SK-N-SH (cell line): Measurements from ENCODE around the gene MPPE1. TPM values are rescaled to one million over a fixed set of nuclear protein-coding genes. Genes with fewer than 3 reads are reported as not detected.

Experiments
- CTCF ChIA-PET: fragments of 300-600, 350-600 bp; formaldehyde crosslinking; extraction: SDS; loops from one replicate; lab custom pipeline; 2021; lab: Yijun Ruan, JAX
- POLR2A ChIA-PET: fragments of 350-600 bp; sonication (Branson Sonifier 250); formaldehyde crosslinking; extraction: SDS; loops from one replicate; lab custom pipeline; 2020; ENCODE audit warnings: antibody characterized with exemption, inconsistent platforms; lab: Yijun Ruan, JAX
- DNase-seq: peaks from one replicate; pipeline ENCODE4 v3.0.0; 2012
- H2AFZ ChIP-seq: fragments of 200-600 bp; sonication (generic); 2 replicates; pipeline ENCODE4 v1.8.1; 2016; ENCODE audit warnings: antibody characterized with exemption, mild to moderate bottlenecking, low read depth
- H3F3A ChIP-seq: fragments of 200-600 bp; sonication (generic); replicated peaks from 2 replicates; pipeline ENCODE3; 2016; ENCODE audit warnings: antibody characterized with exemption, mild to moderate bottlenecking; ENCODE audit not compliant: insufficient read depth
- H3K27ac ChIP-seq, 2 experiments: fragments of 200-500 bp in 1 of 2; fragments of 200-600 bp in 1 of 2; sonication (Bioruptor generic) in 1 of 2; sonication (generic), shearing (Covaris generic) in 1 of 2; 2 replicates each; pipeline versions ENCODE4 v1.5.1 to v1.6.1; 2014 to 2016; ENCODE audit warnings: low read depth in 2 of 2, inconsistent platforms in 1 of 2, low read length in 1 of 2, mild to moderate bottlenecking in 1 of 2, mixed read lengths in 1 of 2
- H3K27me3 ChIP-seq: fragments of 200-600 bp; sonication (generic), shearing (Covaris generic); 2 replicates; pipeline ENCODE4 v1.6.1; 2016; ENCODE audit warnings: mixed run types; ENCODE audit not compliant: insufficient read depth
- H3K36me3 ChIP-seq, 2 experiments: fragments of 200-500 bp in 1 of 2; fragments of 200-600 bp in 1 of 2; sonication (Bioruptor generic) in 1 of 2; sonication (generic) in 1 of 2; replicated peaks in 1 of 2; 2 replicates each; pipeline versions ENCODE3 to v1.5.1; 2014 to 2016; ENCODE audit warnings: low read length in 1 of 2, mild to moderate bottlenecking in 1 of 2; ENCODE audit not compliant: insufficient read depth in 2 of 2, control insufficient read depth in 1 of 2
- H3K4me1 ChIP-seq, 2 experiments: fragments of 200-500 bp in 1 of 2; fragments of 200-600 bp in 1 of 2; sonication (Bioruptor generic) in 1 of 2; sonication (generic), shearing (Covaris generic) in 1 of 2; 2 replicates each; pipeline versions ENCODE4 v1.5.1 to v1.6.1; 2014 to 2016; ENCODE audit warnings: low read depth in 1 of 2, low read length in 1 of 2, mixed run types in 1 of 2; ENCODE audit not compliant: insufficient read depth in 2 of 2, control insufficient read depth in 1 of 2
- H3K4me2 ChIP-seq: fragments of 200-600 bp; sonication (generic), shearing (Covaris generic); 2 replicates; pipeline ENCODE4 v1.6.1; 2017; ENCODE audit warnings: mixed run types
- H3K4me3 ChIP-seq, 2 experiments: fragments of 200-500 bp in 1 of 2; fragments of 200-600 bp in 1 of 2; sonication (Bioruptor generic) in 1 of 2; sonication (generic), shearing (Covaris generic) in 1 of 2; 2 replicates each; pipeline versions ENCODE4 v1.5.1 to v1.8.1; 2014 to 2016; ENCODE audit warnings: low read depth in 2 of 2, inconsistent platforms in 1 of 2, low read length in 1 of 2, mild to moderate bottlenecking in 1 of 2, mixed read lengths in 1 of 2, moderate library complexity in 1 of 2
- H3K79me2 ChIP-seq: fragments of 200-600 bp; sonication (generic); 2 replicates; pipeline ENCODE4 v1.8.1; 2017; ENCODE audit warnings: mild to moderate bottlenecking; ENCODE audit not compliant: insufficient read depth
- H3K9ac ChIP-seq: fragments of 200-600 bp; sonication (generic); 2 replicates; pipeline ENCODE4 v1.6.1; 2017; ENCODE audit warnings: mixed run types
- H3K9me2 ChIP-seq: fragments of 200-600 bp; sonication (generic); 2 replicates; pipeline ENCODE4 v1.6.1; 2017; ENCODE audit warnings: mixed run types
- H3K9me3 ChIP-seq: fragments of 200-600 bp; sonication (generic); 2 replicates; pipeline ENCODE4 v1.6.1; 2017; ENCODE audit warnings: mixed run types, mild to moderate bottlenecking, moderate library complexity
- H4K20me1 ChIP-seq: fragments of 200-600 bp; sonication (generic); 2 replicates; pipeline ENCODE4 v1.6.1; 2017; ENCODE audit warnings: mild to moderate bottlenecking, mixed run types; ENCODE audit not compliant: insufficient read depth
- CHD2 ChIP-seq: fragments of 150-350 bp; IDR thresholded peaks from 2 replicates; pipeline ENCODE4 v1.6.1; 2018; ENCODE audit warnings: low read length; ENCODE audit not compliant: partially characterized antibody
- EP300 ChIP-seq, 2 experiments: IDR thresholded peaks; 2 replicates each; pipeline versions ENCODE4 v1.4.0 to v1.6.1; 2012; ENCODE audit warnings: borderline replicate concordance in 1 of 2, low read depth in 1 of 2, low read length in 1 of 2
- FOSL2 ChIP-seq: IDR thresholded peaks from 2 replicates; pipeline ENCODE4 v1.4.0; 2012; ENCODE audit warnings: low read depth, mild to moderate bottlenecking, moderate library complexity, borderline replicate concordance
- FOXM1 ChIP-seq: IDR thresholded peaks from 2 replicates; pipeline ENCODE4 v1.4.0; 2012; ENCODE audit warnings: low read depth, mild to moderate bottlenecking
- JUND ChIP-seq: IDR thresholded peaks from 2 replicates; pipeline ENCODE4 v1.4.0; 2012
- MEF2A ChIP-seq: IDR thresholded peaks from 2 replicates; pipeline ENCODE4 v1.4.0; 2012; ENCODE audit warnings: low read depth, borderline replicate concordance
- MXI1 ChIP-seq: IDR thresholded peaks from 2 replicates; pipeline ENCODE4 v1.6.1; 2012; ENCODE audit warnings: mild to moderate bottlenecking, low read depth, low read length, improper control_type of control experiment
- NRF1 ChIP-seq: IDR thresholded peaks from 2 replicates; pipeline ENCODE4 v1.6.1; 2012; ENCODE audit warnings: low read depth, mild to moderate bottlenecking, low read length
- PBX3 ChIP-seq: IDR thresholded peaks from 2 replicates; pipeline ENCODE4; 2012
- POLR2AphosphoS5 ChIP-seq: IDR thresholded peaks from 2 replicates; pipeline ENCODE4 v1.6.1; 2012; ENCODE audit warnings: low read depth, low read length
- REST ChIP-seq: IDR thresholded peaks from 2 replicates; pipeline ENCODE4 v1.6.1; 2012; ENCODE audit warnings: mild to moderate bottlenecking, low read depth, low read length, moderate library complexity
- SIN3A ChIP-seq: IDR thresholded peaks from 2 replicates; pipeline ENCODE4 v1.6.1; 2012; ENCODE audit warnings: low read depth, mild to moderate bottlenecking, low read length, moderate library complexity, borderline replicate concordance
- TAF1 ChIP-seq: IDR thresholded peaks from 2 replicates; pipeline ENCODE4 v1.6.1; 2012; ENCODE audit warnings: low read depth, mild to moderate bottlenecking, low read length, moderate library complexity, borderline replicate concordance
- TCF12 ChIP-seq: IDR thresholded peaks from 2 replicates; pipeline ENCODE4 v1.4.0; 2012
- TEAD4 ChIP-seq: IDR thresholded peaks from 2 replicates; pipeline ENCODE4 v1.4.0; 2012; ENCODE audit warnings: mild to moderate bottlenecking, borderline replicate concordance; ENCODE audit not compliant: insufficient read depth
- USF1 ChIP-seq: IDR thresholded peaks from 2 replicates; pipeline ENCODE4 v1.4.0; 2012; ENCODE audit warnings: low read depth, borderline replicate concordance
- YY1 ChIP-seq: IDR thresholded peaks from 2 replicates; pipeline ENCODE4 v1.4.0; 2012; ENCODE audit warnings: low read depth, mild to moderate bottlenecking
- whole genome bisulfite sequencing: methylation state at CpG from one replicate; pipeline ENCODE4 v1.1.6; 2017; ENCODE audit warnings: low lambda C conversion rate; 5-methylcytosine and 5-hydroxymethylcytosine counted together
- polyA plus RNA-seq, 3 experiments: library from polyadenylated mRNA; depleted of rRNA; stranded (reverse); fragments of >200 nt; gene quantifications; 2 replicates each; pipeline ENCODE4 v1.2.3, GENCODE V29; 2012

The MPPE1 gene
- polyA plus RNA-seq, 1 of the 3 experiments (the other 2 are of a cell fraction) = 13.2 TPM

- no peak overlapping the region for H3K9ac ChIP-seq
- CTCF ChIA-PET = no interaction called here
Measured at GRCh38 chr18:11860594-11861450, 47.3 kb downstream of the MPPE1 start.

More at GRCh38 chr18:11860594-11861450, 47.3 kb downstream of the MPPE1 start:
- Histone ChIP-seq H3K9me3 (no peaks in the 10 kb centered on the region), H2AFZ (peak overlapping the region; percentile 17; the same call in 1 of the 2 replicates), H3K4me3 (no peak overlapping the region), H4K20me1 (no peaks in the 10 kb centered on the region), H3K4me2 (no peak overlapping the region), H3K36me3 (no peaks in the 10 kb centered on the region), H3F3A (peaks cover 18% of the 10 kb centered on the region), H3K9me2 (no peaks in the 10 kb centered on the region), H3K27ac (peak overlapping the region in 1 of 2 experiments; percentile 41; a peak in 1 of 4 replicates), H3K79me2 (no peaks in the 10 kb centered on the region), H3K27me3 (no peaks in the 10 kb centered on the region; the same call in 1 of the 2 replicates), H3K4me1 (peaks cover 0 to 5% of the 10 kb centered on the region in 2 experiments; a peak in 2 of 4 replicates)
- POLR2A ChIA-PET = no interaction called here
- DNase-seq = no peak
- TF ChIP-seq JUND (no peak), MXI1 (no peak), MEF2A (no peak), TEAD4 (no peak), TAF1 (no peak), CHD2 (no peak), POLR2AphosphoS5 (no peak), FOXM1 (no peak), USF1 (no peak), EP300 (IDR thresholded peaks at IDR 0.05; ENCODE audit: borderline replicate concordance in 1 of 2, low read depth in 1 of 2, low read length in 1 of 2) (no peak), YY1 (no peak), SIN3A (no peak), TCF12 (no peak), FOSL2 (no peak), REST (no peak), PBX3 (no peak), NRF1 (no peak)
- WGBS = 76% methylated on average over 13 of the region's 17 CpGs
